Sigmoid colon (tissue), 7 donors: ENCODE data around the gene EDEM3. TPM values are rescaled to one million over a fixed set of nuclear protein-coding genes. Genes with fewer than 3 reads are reported as not detected.

ENCODE experiments used
- DNase-seq: peaks from one replicate; pipeline ENCODE4 v3.0.0-alpha.2; 2019
- H3K27ac ChIP-seq, 4 donors: fragments of 200-600 bp; sonication (generic); one replicate each; pipeline ENCODE4 v1.5.1; 2016 to 2019; ENCODE audit warnings: mild to moderate bottlenecking in 1 of 4
- H3K27me3 ChIP-seq, 3 donors: fragments of 200-600 bp; sonication (generic); one replicate each; pipeline ENCODE4 v1.5.1; 2019; ENCODE audit warnings: mild to moderate bottlenecking in 1 of 3
- H3K36me3 ChIP-seq, 4 donors: fragments of 200-600 bp; sonication (generic); one replicate each; pipeline ENCODE4 v1.5.1; 2016 to 2019
- H3K4me1 ChIP-seq, 4 donors: fragments of 200-600 bp; sonication (generic); one replicate each; pipeline ENCODE4 v1.5.1; 2017 to 2019
- H3K4me3 ChIP-seq, 4 donors: fragments of 200-600 bp; sonication (generic); one replicate each; pipeline ENCODE4 v1.5.1; 2017 to 2019; ENCODE audit warnings: mild to moderate bottlenecking in 2 of 4, moderate library complexity in 1 of 4
- H3K9me3 ChIP-seq, 4 donors: fragments of 200-600 bp in 3 of 4; sonication (generic) in 3 of 4; one replicate each; pipeline versions ENCODE4 v1.5.1 to v1.6.1; 2013 to 2019
- EP300 ChIP-seq, 4 donors: sonication (generic); formaldehyde crosslinking; IDR thresholded peaks; one replicate each; pipeline ENCODE4 v1.6.1; 2017; ENCODE audit warnings: antibody characterized with exemption in 4 of 4
- POLR2A ChIP-seq, 2 donors: fragments of 450-650 bp; IDR thresholded peaks; one replicate each; pipeline ENCODE4 v1.6.1; 2016; ENCODE audit warnings: antibody characterized with exemption in 2 of 2, mild to moderate bottlenecking in 2 of 2, moderate library complexity in 2 of 2
- POLR2AphosphoS5 ChIP-seq, 4 donors: sonication (generic); formaldehyde crosslinking; IDR thresholded peaks; one replicate each; pipeline ENCODE4 v1.6.1; 2017; ENCODE audit warnings: antibody characterized with exemption in 4 of 4
- WGBS, 2 donors: extraction: QIAGEN DNeasy Blood & Tissue Kit; methylation state at CpG; one replicate each; pipeline ENCODE4 v1.1.7; 2013; 5-methylcytosine and 5-hydroxymethylcytosine counted together
- intact Hi-C: fragments of 100-400 bp; cut with DNase I; formaldehyde crosslinking; loops from one replicate; pipeline ENCODE4 v1.15.1; 2023
- polyA plus RNA-seq, 3 donors: library from polyadenylated mRNA; stranded (reverse); fragments of 200-250 nt; gene quantifications; one replicate each; pipeline ENCODE4 v1.2.3, GENCODE V29; 2013
- total RNA-seq, 4 donors: library from RNA; depleted of rRNA; stranded (reverse); fragments of >200 nt; gene quantifications; one replicate each; pipeline ENCODE4 v1.1.0, GENCODE V29; 2016
- TF ChIP-seq, protein P1 (sequence below), 4 experiments: fragments of 450-650 bp in 3 of 4; fragments of 200-600 bp in 1 of 4; IDR thresholded peaks; one replicate each; pipeline ENCODE4 v1.5.1; 2016 to 2019; ENCODE audit warnings: antibody characterized with exemption in 4 of 4, mild to moderate bottlenecking in 3 of 4, moderate library complexity in 2 of 4
- donor health status: healthy with polysubstance abuse.
- donor health status: Bipolar disorder and iron deficiency.
- donor health status: healthy.

Gene EDEM3
- total and polyA plus RNA-seq, 7 donors: 8.4 to 29.3 (median 21.4) TPM

DNA sequence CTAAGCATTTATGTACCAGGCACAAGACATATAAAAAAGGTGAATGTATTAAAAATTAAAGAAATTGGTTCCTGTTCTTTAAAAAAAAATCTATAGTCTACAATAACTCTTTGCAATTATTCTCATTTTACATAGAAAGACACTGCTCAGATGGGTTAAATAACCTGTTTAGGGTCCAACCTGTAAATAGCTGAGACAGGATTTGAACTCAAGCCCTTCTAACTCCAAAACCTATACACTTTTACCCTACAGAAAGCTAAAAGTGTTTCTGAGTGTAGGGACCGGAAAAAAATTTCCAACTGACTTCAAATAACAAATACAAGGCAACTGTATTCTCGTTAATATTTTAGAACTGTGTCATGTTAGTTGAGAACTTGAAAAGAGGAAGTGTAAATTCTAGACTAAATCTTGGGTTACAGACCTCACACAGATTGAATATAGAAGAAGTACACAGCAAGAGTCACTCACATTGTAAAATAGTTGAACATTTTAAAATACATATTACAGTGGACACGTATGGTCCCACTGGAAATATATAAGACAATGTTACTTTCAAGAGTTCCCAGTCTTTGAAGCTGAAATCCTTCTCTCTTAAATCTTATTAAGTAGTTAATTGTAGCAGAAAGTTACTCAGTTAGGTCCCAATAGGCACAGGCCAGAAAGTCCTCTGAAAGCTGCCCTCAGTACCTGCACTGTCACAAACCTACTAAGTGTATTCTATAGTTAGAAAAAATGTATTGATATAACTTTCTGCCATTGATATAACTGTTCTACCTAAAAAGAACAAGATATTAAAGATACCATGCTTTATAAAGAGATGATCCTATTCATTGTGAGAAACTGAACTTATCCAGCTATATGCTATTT, 7.3 kb downstream of the EDEM3 start:
- Histone ChIP-seq H3K36me3 (no peaks in the 10 kb centered on the region), H3K9me3 (no peaks in the 10 kb centered on the region), H3K4me3 (no peak overlapping the region), H3K4me1 (peaks cover 0 to 15% (median 1%) of the 10 kb centered on the region in 4 donors), H3K27me3 (no peaks in the 10 kb centered on the region), H3K27ac (no peak overlapping the region)
- TF ChIP-seq, protein P1, sequence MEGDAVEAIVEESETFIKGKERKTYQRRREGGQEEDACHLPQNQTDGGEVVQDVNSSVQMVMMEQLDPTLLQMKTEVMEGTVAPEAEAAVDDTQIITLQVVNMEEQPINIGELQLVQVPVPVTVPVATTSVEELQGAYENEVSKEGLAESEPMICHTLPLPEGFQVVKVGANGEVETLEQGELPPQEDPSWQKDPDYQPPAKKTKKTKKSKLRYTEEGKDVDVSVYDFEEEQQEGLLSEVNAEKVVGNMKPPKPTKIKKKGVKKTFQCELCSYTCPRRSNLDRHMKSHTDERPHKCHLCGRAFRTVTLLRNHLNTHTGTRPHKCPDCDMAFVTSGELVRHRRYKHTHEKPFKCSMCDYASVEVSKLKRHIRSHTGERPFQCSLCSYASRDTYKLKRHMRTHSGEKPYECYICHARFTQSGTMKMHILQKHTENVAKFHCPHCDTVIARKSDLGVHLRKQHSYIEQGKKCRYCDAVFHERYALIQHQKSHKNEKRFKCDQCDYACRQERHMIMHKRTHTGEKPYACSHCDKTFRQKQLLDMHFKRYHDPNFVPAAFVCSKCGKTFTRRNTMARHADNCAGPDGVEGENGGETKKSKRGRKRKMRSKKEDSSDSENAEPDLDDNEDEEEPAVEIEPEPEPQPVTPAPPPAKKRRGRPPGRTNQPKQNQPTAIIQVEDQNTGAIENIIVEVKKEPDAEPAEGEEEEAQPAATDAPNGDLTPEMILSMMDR (IDR thresholded peaks at IDR 0.05): no peak
- TF ChIP-seq EP300 (IDR thresholded peaks at IDR 0.05) (no peak), POLR2AphosphoS5 (IDR thresholded peaks at IDR 0.05) (no peak), POLR2A (IDR thresholded peaks at IDR 0.05) (no peak)
- WGBS, 2 donors: 55 to 90% methylated on average over 3 of the region's 3 CpGs
- no peak for DNase-seq
- intact Hi-C loops: no loop called here

DNA sequence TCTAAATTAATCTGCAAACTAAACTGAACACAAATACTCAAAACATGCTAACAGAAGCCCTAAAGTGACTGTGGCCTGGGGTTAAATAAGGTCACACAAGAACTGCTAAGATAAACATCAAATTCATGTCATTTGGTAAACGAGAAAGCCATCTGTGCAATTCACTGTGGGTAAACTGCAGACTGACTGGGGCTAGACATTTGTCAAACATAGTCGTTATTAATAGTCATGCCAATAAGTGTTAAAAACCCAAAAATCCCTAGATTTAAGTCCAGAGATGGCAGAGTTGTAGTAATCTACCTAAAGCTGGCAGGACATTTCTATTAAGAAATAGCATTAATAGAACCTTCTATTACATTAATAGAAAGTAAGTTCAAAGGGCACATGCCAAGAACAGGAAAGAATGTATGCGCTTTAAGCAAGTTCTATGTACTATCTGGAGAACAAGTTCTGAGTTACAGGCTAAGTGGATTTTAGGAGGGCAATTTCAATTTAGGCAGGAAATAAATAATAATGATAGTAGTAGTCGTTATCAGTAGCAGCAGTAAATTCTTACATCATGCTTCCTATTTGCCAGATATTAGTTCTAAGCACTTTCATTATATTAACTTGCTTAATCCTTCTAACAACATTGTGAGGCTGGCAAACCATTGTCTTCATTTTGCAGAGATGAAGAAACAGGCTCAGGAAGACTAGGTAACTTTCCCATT, 8.6 kb downstream of the EDEM3 start:
- Histone ChIP-seq H3K4me3 (no peak overlapping the region), H3K9me3 (no peaks in the 10 kb centered on the region), H3K27ac (no peak overlapping the region), H3K4me1 (peaks cover 0 to 14% (median 1%) of the 10 kb centered on the region in 4 donors), H3K27me3 (no peaks in the 10 kb centered on the region), H3K36me3 (no peaks in the 10 kb centered on the region)
- no peak for DNase-seq
- TF ChIP-seq POLR2AphosphoS5 (IDR thresholded peaks at IDR 0.05) (no peak), POLR2A (IDR thresholded peaks at IDR 0.05) (no peak), EP300 (IDR thresholded peaks at IDR 0.05) (no peak)
- TF ChIP-seq, protein P1 (IDR thresholded peaks at IDR 0.05): no peak
- WGBS, 2 donors: 43 to 58% methylated on average over 4 of the region's 4 CpGs
- intact Hi-C loops: no loop called here

DNA sequence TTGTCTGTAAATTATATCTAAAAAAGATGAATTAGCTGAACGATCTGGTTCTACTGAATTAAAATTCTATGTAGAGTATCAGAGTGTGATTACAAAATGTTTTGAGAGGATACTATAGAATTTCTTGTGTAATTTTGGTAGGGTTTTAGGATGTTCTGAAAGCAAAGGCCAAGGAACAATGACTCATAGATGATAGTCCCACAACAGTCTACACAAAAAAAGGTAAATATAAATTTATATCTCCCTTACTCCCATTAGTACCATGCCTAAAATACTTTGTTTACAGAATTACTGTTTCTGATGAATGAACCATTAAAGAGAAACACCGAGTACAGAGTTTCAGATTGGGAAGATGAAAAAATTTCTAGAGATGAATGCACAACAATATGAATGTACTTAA, 9.5 kb downstream of the EDEM3 start:
- TF ChIP-seq, protein P1 (IDR thresholded peaks at IDR 0.05): no peak
- TF ChIP-seq POLR2A (IDR thresholded peaks at IDR 0.05): no peak
- TF ChIP-seq POLR2AphosphoS5 (IDR thresholded peaks at IDR 0.05): no peak
- no peak for TF ChIP-seq EP300 (IDR thresholded peaks at IDR 0.05)
- no peaks in the 10 kb centered on the region for H3K9me3 ChIP-seq
- H3K27me3 ChIP-seq: no peaks in the 10 kb centered on the region
- peaks cover 0 to 14% (median 1%) of the 10 kb centered on the region in 4 donors for H3K4me1 ChIP-seq
- H3K4me3 ChIP-seq: no peak overlapping the region
- intact Hi-C loops: no loop called here
- DNase-seq: no peak
- H3K27ac ChIP-seq: no peak overlapping the region
- WGBS, 2 donors: 85 to 93% methylated on average over 2 of the region's 2 CpGs
- H3K36me3 ChIP-seq: no peaks in the 10 kb centered on the region

DNA sequence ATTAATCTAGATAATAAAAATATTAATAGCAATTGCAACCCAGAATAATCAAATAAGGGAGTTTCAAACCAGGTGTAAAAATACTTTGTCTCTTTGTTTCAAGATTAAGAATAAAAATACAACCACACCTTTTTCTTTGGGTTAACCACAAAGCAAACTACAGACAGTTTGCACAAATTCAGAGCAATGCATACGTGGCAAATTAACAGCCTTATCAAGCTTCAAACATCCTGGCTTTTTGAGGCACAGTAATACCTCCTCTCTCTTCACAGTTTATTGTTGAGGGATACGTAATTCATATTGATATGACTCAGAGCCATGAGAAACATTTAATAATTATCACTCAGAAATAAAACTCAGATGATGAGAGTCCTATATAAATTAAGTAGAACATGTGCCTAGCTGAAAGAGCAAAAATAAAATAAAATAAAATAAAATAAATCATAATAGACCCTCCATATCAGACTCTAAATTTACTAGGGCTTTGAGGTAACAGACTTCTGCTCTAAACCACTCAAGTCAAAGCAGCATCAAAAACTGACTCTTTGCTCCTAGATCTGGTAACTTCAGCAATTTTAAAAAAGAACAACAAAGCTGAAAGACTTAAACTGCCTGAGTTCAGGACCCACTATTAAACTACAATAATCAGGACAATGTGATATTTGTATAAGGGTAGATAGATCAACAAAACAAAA, 11.4 kb downstream of the EDEM3 start:
- intact Hi-C loops: no loop called here
- TF ChIP-seq, protein P1 (IDR thresholded peaks at IDR 0.05): no peak
- no peak for TF ChIP-seq POLR2AphosphoS5 (IDR thresholded peaks at IDR 0.05)
- no peak for TF ChIP-seq POLR2A (IDR thresholded peaks at IDR 0.05)
- WGBS, 2 donors: 16 to 39% methylated on average over 2 of the region's 2 CpGs

More for the DNA sequence above, 11.4 kb downstream of the EDEM3 start:
- Histone ChIP-seq H3K4me3 (no peak overlapping the region), H3K27me3 (no peaks in the 10 kb centered on the region), H3K27ac (no peak overlapping the region), H3K9me3 (no peaks in the 10 kb centered on the region), H3K36me3 (no peaks in the 10 kb centered on the region), H3K4me1 (peaks cover 0 to 14% (median 0%) of the 10 kb centered on the region in 4 donors)
- no peak for DNase-seq
